ENCODE results near the gene SELENOP.

The SELENOP gene

GRCh38 chr5:42787845-42788244, 23.8 kb downstream of the SELENOP start:
- no peak for DNase-seq

GRCh38 chr5:42787073-42787472, 24.6 kb downstream of the SELENOP start:
- DNase-seq = no peak

DNA sequence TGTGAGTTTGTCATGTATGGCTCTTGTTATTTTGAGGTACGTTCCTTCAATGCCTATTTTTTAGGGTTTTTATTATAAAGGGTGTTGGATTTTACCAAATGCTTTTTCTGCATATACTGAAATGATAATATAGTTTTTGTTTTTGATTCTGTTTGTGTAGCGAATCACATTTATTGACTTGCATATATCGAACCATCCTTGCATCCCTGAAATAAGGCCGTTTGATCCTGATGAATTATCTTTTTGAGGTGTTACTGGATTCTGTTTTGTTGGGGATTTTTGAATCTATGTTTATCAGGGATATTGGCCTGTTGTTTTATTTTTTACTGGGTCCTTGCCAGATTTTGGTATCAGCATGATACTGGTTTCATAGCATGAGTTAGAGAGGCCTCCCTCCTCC, 25.9 kb downstream of the SELENOP start:
- DNase-seq = no peak

DNA sequence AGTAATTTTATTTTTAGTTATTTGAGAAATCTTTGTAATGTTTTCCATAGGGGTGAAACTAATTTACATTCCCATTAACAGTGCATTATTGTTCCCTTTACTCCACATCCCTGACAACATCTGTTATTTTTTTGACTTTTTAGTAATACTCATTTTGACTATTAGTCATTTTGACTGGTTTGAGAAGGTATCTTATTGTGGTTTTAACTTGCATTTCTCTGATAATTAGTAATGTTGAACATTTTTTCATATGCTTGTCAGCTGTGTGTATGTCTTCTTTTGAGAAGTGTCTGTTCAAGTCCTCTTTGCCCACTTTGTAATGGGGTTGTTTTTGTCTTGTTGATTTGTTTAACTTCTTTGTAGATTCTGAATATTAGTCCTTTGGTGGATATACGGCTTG, 27.6 kb downstream of the SELENOP start:
- no peak for DNase-seq

- no peak for DNase-seq
These were observed 30.1 kb downstream of the SELENOP start for GRCh38 chr5:42781584-42781983.

- DNase-seq = no peak
These were observed 32.6 kb downstream of the SELENOP start for GRCh38 chr5:42779083-42779482.

GRCh38 chr5:42772265-42772993, 39.3 kb downstream of the SELENOP start:
- DNase-seq = no peak

- DNase-seq = no peak
These were observed 41.7 kb downstream of the SELENOP start for GRCh38 chr5:42770003-42770402.

DNA sequence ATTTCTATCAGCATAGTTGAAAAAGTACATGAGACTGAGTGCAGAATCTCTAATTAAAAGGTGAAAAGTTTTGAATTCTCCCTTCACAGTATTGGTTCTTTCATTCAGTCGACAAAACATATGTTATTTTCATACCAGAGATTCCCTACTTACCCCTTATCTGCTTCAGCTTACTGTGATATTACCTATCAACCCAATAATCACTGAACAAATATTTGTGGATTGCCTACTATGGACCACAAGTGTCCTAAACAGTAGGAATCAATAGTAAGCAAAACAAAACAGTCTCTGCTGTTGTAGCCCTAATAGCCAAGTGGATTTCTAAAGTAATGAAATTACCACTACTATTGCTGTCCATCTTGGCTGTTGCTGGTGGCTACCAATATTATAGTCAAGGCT, 43.6 kb downstream of the SELENOP start:
- DNase-seq = no peak

DNA sequence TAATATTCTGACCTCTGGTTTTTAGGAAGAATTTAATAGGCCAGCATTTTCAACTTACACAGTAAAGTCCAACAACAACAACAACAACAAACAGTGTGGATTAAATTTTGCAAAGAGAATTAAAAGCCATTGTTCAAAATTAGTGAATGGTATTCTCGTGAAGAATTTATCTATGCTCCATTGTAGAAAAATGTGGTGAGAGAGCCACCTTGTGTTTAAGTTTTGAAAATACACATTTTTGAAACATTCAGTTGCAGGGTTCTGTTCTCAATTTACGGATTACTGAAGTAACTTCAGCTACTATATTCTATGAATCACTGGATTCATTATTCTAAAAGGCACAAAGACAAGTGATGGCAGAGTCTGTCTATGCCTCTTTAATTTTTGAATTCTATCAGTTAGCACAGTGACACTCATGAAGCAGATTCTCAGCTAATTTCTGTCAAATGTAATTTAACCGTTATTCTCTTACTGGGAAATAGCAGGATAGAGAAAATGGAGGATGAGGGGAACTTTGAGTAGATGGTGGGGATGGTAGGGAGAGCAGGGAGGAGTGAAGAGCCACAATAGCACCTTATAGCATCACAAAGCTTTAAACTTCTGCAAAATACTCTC, 44.1 kb downstream of the SELENOP start:
- DNase-seq = no peak

GRCh38 chr5:42761791-42762190, 49.9 kb downstream of the SELENOP start:
- no peak for DNase-seq

DNA sequence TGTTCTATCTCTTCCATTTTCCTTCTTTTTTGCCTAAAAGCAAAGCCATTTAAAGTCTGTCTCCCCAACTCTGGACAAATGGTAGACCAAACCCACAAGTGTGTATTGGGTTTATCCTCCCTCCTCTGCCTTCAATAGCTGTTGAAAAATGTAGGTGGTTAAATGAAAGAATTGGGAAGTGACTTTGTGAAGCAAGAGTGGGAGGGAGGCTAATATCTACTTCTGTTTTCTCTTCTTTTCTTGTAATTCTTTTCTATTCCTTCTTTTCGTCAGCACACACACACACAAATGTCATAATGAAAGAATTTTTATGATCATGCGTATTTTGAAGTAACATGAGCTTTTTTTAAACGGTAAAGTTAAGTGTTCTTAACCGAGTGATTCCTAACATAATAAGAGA, 51.3 kb downstream of the SELENOP start:
- DNase-seq = no peak

- DNase-seq = no peak
These were observed 52.2 kb downstream of the SELENOP start for GRCh38 chr5:42759456-42759855.

- peak; percentile 75 for DNase-seq
These were observed 54.8 kb downstream of the SELENOP start, which contains the start of gene CCDC152 for GRCh38 chr5:42756606-42757601. Gene CCDC152 (plus strand): TSS chr5:42756818. CDS start chr5:42759122, 2,304 bp downstream.

- no peak for DNase-seq
These were observed 58.6 kb downstream of the SELENOP start for GRCh38 chr5:42753099-42753498.

DNA sequence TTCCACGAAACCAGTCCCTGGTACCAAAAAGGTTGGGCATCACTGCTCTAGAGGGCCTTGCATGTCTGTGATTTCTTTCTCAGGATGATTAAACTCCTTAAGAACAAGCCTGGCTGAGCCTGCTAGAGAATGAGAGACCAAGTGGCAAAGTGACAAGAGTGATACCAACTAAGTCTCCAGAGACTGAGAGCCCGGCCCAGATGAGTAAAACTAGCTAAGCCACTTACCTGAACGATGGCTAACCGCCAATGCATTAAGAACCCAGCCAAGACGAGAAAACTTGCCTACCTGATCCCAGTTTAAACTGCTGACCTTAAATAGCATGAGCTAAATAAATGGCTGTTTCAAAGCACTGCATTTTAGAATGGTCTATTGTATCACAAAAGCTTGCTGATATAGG, 60.6 kb downstream of the SELENOP start:
- no peak for DNase-seq

GRCh38 chr5:42750507-42750906, 61.2 kb downstream of the SELENOP start:
- no peak for DNase-seq

All from stimulated activated CD8-positive, alpha-beta memory T cell treated with anti-CD3 and anti-CD28 coated beads, Interleukin-4, amount 100 ng/mL, for 48 hours (primary cell).